DND-41 (cell line): ENCODE results near the gene HECTD2.

Source experiments
- CTCF ChIP-seq: IDR thresholded peaks from 2 replicates; pipeline ENCODE4 v1.5.1; 2012; ENCODE audit warnings: borderline replicate concordance, low read length, moderate library complexity, mild to moderate bottlenecking; ENCODE audit not compliant: poor library complexity, severe bottlenecking; ENCODE audit errors: extremely low read depth
- EZH2 ChIP-seq: IDR thresholded peaks from 3 replicates; pipeline ENCODE4 v1.6.1; 2012; ENCODE audit warnings: borderline replicate concordance, low read depth, mild to moderate bottlenecking, moderate library complexity, low read length, inconsistent platforms; ENCODE audit not compliant: severe bottlenecking

- TF ChIP-seq CTCF (no peak), EZH2 (no peak)
These were observed 85.9 kb downstream of the HECTD2 start for GRCh38 chr10:91496016-91496415.
